Measurements from ENCODE around the gene KCNIP4. TPM values are rescaled to one million over a fixed set of nuclear protein-coding genes. Genes with fewer than 3 reads are reported as not detected.

KCNIP4 gene
- total RNA-seq, 1 donor from 2014 or later, result 0.59 TPM

DNA sequence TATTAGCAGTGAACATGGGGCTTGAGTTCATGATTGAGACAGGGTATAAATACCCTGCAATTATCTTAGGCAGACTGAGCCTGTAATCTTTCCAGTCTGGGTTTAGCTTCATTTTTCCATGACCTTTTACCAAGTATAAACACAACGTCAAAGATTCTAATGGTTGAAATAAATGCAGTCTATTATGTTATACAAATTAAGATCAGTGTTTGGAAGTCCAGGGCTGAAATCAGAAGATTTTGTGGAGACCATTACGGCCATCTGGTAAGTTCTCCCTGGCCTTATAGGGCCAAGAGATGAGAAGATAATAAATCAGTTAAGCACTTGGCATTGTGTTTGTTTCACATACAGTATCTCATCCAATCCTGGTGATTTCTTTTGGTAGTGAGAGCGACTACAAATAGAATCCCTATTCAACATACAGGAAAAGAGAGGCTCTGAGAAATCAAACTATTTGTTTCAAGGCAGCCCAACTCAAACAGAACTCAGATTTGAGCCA lies 822.5 kb downstream of the KCNIP4 start:
- Histone ChIP-seq H3K4me3 (ENCODE audit: insufficient read depth, low read depth, low read length) (no peak overlapping the region), H3K4me1 (ENCODE audit: insufficient read depth, low read length) (no peaks in the 10 kb centered on the region), H4K20me1 (ENCODE audit: insufficient read depth, low read length) (no peaks in the 10 kb centered on the region), H2AFZ (ENCODE audit: low read depth, low read length) (no peak overlapping the region), H3K27me3 (ENCODE audit: insufficient read depth, low read length) (no peaks in the 10 kb centered on the region), H3K4me2 (ENCODE audit: low read length) (no peak overlapping the region), H3K9ac (ENCODE audit: low read length) (no peak overlapping the region), H3K36me3 (ENCODE audit: insufficient read depth, low read length) (no peaks in the 10 kb centered on the region), H3K27ac (ENCODE audit: low read depth, low read length) (no peak overlapping the region), H3K79me2 (ENCODE audit: insufficient read depth, low read length) (no peaks in the 10 kb centered on the region), H3K9me3 (ENCODE audit: insufficient read depth, low read depth, low read length) (no peaks in the 10 kb centered on the region)
- Mint-ChIP-seq H3K4me1 (ENCODE audit: low read depth, unreplicated experiment) (no peaks in the 10 kb centered on the region), H3K36me3 (ENCODE audit: low read depth, unreplicated experiment) (no peaks in the 10 kb centered on the region), H3K27ac (ENCODE audit: unreplicated experiment) (no peak overlapping the region), H3K9me3 (ENCODE audit: unreplicated experiment) (peaks cover 5% of the 10 kb centered on the region), H3K27me3 (ENCODE audit: low read depth, unreplicated experiment) (no peaks in the 10 kb centered on the region), H3K4me3 (ENCODE audit: unreplicated experiment) (no peak overlapping the region)
- no peak for TF ChIP-seq EZH2 (IDR thresholded peaks at IDR 0.05; ENCODE audit: insufficient read depth, low read length)
- TF ChIP-seq, protein P1, sequence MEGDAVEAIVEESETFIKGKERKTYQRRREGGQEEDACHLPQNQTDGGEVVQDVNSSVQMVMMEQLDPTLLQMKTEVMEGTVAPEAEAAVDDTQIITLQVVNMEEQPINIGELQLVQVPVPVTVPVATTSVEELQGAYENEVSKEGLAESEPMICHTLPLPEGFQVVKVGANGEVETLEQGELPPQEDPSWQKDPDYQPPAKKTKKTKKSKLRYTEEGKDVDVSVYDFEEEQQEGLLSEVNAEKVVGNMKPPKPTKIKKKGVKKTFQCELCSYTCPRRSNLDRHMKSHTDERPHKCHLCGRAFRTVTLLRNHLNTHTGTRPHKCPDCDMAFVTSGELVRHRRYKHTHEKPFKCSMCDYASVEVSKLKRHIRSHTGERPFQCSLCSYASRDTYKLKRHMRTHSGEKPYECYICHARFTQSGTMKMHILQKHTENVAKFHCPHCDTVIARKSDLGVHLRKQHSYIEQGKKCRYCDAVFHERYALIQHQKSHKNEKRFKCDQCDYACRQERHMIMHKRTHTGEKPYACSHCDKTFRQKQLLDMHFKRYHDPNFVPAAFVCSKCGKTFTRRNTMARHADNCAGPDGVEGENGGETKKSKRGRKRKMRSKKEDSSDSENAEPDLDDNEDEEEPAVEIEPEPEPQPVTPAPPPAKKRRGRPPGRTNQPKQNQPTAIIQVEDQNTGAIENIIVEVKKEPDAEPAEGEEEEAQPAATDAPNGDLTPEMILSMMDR (IDR thresholded peaks at IDR 0.05; ENCODE audit: insufficient read depth, low read depth, low read length), result no peak
- FAIRE-seq, result no peak
- no peak for DNase-seq (ENCODE audit: low read depth)

- H3K4me2 ChIP-seq (ENCODE audit: low read length), result no peak overlapping the region
- peaks cover 3% of the 10 kb centered on the region for H3K9me3 Mint-ChIP-seq (ENCODE audit: unreplicated experiment)
- FAIRE-seq, result no peak
Observed at GRCh38 chr4:21118301-21118700, 830.3 kb downstream of the KCNIP4 start.

More at GRCh38 chr4:21118301-21118700, 830.3 kb downstream of the KCNIP4 start:
- Mint-ChIP-seq H3K36me3 (ENCODE audit: low read depth, unreplicated experiment) (no peaks in the 10 kb centered on the region), H3K27ac (ENCODE audit: unreplicated experiment) (no peak overlapping the region), H3K27me3 (ENCODE audit: low read depth, unreplicated experiment) (no peaks in the 10 kb centered on the region), H3K4me1 (ENCODE audit: low read depth, unreplicated experiment) (peaks cover 9% of the 10 kb centered on the region), H3K4me3 (ENCODE audit: unreplicated experiment) (no peak overlapping the region)
- TF ChIP-seq EZH2 (IDR thresholded peaks at IDR 0.05; ENCODE audit: insufficient read depth, low read length), result no peak
- TF ChIP-seq, protein P1 (IDR thresholded peaks at IDR 0.05; ENCODE audit: insufficient read depth, low read depth, low read length), result no peak
- Histone ChIP-seq H3K9ac (ENCODE audit: low read length) (no peak overlapping the region), H3K27me3 (ENCODE audit: insufficient read depth, low read length) (no peaks in the 10 kb centered on the region), H3K4me3 (ENCODE audit: insufficient read depth, low read depth, low read length) (no peak overlapping the region), H2AFZ (ENCODE audit: low read depth, low read length) (no peak overlapping the region), H3K27ac (ENCODE audit: low read depth, low read length) (no peak overlapping the region), H3K9me3 (ENCODE audit: insufficient read depth, low read depth, low read length) (peaks cover 3% of the 10 kb centered on the region), H3K79me2 (ENCODE audit: insufficient read depth, low read length) (no peaks in the 10 kb centered on the region), H3K36me3 (ENCODE audit: insufficient read depth, low read length) (no peaks in the 10 kb centered on the region), H3K4me1 (ENCODE audit: insufficient read depth, low read length) (no peaks in the 10 kb centered on the region), H4K20me1 (ENCODE audit: insufficient read depth, low read length) (no peaks in the 10 kb centered on the region)
- DNase-seq (ENCODE audit: low read depth), result no peak
